GM12878 (cell line): ENCODE results near the gene HHAT.

ENCODE experiments used
- GABPA ChIP-seq: IDR thresholded peaks from 2 replicates; pipeline ENCODE4 v1.6.1; 2014; ENCODE audit warnings: antibody characterized with exemption, low read depth, mild to moderate bottlenecking, inconsistent platforms
- JUNB ChIP-seq: IDR thresholded peaks from 2 replicates; pipeline ENCODE4 v1.6.1; 2016; ENCODE audit warnings: antibody characterized with exemption, mild to moderate bottlenecking
- SRF ChIP-seq, 2 experiments: IDR thresholded peaks; 2 replicates each; pipeline ENCODE4 v1.6.1; 2011; ENCODE audit warnings: low read depth in 2 of 2, low read length in 2 of 2, mild to moderate bottlenecking in 1 of 2, moderate library complexity in 1 of 2
- TF ChIP-seq, protein P1 (sequence below), 3 experiments: IDR thresholded peaks in 2 of 3; conservative IDR thresholded peaks in 1 of 3; 2 replicates each; pipeline ENCODE4 v1.5.1; 2011; ENCODE audit warnings: low read depth in 3 of 3, low read length in 3 of 3, mild to moderate bottlenecking in 3 of 3, control low read depth in 2 of 3, moderate library complexity in 2 of 3, inconsistent platforms in 1 of 3, mixed read lengths in 1 of 3; ENCODE audit not compliant: control insufficient read depth in 2 of 3, insufficient read depth in 1 of 3; ENCODE audit errors: extremely low read depth in 1 of 3
- TF ChIP-seq, protein P2 (sequence below): fragments of 450-650 bp; IDR thresholded peaks from 2 replicates; pipeline ENCODE4 v1.6.1; 2017; ENCODE audit warnings: mild to moderate bottlenecking

DNA sequence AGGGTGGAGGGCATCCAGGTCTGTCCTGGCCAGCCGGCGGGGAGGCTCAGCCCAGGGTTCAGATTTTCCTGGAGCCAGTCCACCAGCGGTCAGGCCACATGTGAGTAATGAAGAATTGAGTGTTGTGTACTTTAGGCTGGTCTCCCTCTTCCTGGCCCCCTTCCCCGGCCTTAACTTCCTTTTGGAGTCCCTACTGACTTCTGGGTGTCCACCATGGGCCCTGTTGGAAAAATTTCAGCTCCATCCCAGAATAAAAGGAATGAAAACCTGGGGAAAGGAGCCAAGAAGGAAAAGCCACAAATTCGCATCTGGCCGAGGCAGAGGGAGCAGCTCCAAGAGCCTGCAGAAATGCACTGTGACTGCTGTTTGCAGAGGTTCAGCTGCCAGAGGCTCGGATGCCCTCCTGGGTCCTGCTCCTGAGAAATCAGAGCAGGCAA lies 35.5 kb upstream of the HHAT start:
- TF ChIP-seq GABPA = no peak
- no peak for TF ChIP-seq JUNB
- TF ChIP-seq, protein P1, sequence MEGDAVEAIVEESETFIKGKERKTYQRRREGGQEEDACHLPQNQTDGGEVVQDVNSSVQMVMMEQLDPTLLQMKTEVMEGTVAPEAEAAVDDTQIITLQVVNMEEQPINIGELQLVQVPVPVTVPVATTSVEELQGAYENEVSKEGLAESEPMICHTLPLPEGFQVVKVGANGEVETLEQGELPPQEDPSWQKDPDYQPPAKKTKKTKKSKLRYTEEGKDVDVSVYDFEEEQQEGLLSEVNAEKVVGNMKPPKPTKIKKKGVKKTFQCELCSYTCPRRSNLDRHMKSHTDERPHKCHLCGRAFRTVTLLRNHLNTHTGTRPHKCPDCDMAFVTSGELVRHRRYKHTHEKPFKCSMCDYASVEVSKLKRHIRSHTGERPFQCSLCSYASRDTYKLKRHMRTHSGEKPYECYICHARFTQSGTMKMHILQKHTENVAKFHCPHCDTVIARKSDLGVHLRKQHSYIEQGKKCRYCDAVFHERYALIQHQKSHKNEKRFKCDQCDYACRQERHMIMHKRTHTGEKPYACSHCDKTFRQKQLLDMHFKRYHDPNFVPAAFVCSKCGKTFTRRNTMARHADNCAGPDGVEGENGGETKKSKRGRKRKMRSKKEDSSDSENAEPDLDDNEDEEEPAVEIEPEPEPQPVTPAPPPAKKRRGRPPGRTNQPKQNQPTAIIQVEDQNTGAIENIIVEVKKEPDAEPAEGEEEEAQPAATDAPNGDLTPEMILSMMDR (IDR thresholded peaks at IDR 0.05 in 2 of 3, conservative IDR thresholded peaks at IDR 0.05 in 1 of 3; ENCODE audit: control insufficient read depth in 2 of 3, extremely low read depth in 1 of 3, insufficient read depth in 1 of 3, low read depth in 3 of 3, low read length in 3 of 3) = no peak
- TF ChIP-seq SRF (IDR thresholded peaks at IDR 0.05; ENCODE audit: low read depth in 2 of 2, low read length in 2 of 2) = no peak
- TF ChIP-seq, protein P2, sequence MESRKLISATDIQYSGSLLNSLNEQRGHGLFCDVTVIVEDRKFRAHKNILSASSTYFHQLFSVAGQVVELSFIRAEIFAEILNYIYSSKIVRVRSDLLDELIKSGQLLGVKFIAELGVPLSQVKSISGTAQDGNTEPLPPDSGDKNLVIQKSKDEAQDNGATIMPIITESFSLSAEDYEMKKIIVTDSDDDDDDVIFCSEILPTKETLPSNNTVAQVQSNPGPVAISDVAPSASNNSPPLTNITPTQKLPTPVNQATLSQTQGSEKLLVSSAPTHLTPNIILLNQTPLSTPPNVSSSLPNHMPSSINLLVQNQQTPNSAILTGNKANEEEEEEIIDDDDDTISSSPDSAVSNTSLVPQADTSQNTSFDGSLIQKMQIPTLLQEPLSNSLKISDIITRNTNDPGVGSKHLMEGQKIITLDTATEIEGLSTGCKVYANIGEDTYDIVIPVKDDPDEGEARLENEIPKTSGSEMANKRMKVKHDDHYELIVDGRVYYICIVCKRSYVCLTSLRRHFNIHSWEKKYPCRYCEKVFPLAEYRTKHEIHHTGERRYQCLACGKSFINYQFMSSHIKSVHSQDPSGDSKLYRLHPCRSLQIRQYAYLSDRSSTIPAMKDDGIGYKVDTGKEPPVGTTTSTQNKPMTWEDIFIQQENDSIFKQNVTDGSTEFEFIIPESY = no peak
